Measurements from ENCODE around the gene HSDL2.
"Not testable (repeated sequence)": the region's sequence is repeated elsewhere in the genome, so short reads cannot be mapped to it uniquely, and the experiment has no call there.

Gene HSDL2

DNA sequence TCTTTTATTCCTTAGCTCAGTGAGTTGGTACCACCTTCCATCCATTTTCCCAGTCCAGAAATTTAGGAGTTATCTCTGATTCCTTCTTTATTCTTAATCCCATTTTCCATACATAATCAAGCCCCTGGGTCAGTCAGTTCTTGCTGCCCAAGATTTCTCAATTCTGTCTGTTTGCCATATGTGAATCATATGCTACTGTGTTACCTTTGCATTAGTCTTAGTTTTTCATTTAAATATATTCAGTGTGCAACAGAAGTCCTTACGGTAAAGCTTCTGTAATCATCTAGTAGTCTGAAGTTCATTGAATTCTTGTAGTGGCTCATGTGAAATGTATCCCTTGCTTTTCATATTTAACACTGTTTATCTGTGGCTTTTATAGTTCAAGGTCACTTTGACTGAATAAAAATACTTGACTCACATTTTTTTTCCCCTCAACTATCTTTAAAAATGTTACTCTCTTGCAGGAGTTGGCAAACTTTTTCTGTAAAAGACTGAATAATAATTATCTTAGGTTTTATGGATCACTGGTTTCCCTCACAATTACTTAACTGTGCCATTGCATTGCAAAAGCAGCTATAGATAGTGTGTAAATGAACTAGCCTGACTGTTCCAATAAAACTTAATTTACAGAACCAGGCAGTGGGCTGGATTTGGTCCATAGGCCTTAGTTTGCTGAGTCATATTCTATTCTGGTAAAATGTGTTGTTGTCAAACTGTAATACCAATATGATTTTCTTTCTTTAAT is 113.7 kb downstream of the HSDL2 start:
- in situ Hi-C loops (cut with MboI; ENCODE audit: low sequenced_read_pairs) = no loop called here

DNA sequence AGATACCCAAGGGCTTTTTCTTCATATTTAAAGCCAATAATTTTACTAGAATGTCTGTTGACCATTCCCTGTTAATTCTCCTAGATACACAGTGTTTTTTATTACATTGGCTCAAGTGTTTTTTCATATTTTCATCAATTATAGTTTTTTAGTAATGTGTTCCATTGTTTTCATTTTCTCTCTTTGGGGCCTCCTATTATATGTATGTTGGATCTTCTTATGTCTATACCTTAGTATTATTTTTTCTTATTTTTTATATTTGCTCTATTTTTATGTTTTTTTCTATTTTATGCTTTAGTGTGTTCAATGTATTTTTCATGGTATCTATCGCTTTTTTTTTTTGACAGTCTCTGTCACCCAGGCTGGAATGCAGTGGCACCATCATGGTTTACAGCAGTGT is 114.2 kb downstream of the HSDL2 start:
- in situ Hi-C loops (cut with MboI; ENCODE audit: low sequenced_read_pairs) = no loop called here

DNA sequence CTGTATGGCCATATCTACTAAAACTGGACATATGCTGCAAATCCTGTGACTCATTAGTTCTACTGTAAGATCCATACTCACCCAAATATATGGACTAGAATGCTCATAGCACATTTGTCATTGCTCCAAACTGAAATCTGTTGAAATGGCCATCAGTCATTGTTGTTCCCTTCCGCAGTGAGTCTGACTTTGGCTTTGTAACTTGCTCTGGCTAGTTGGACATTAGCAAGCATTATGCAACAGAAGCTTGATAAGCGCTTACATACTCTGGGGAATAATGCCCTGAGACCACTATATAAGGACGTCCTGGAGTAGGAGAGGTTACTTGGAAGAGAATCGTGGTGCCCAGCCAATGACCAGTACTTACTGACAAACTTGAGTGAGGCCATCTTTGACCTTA is 115.7 kb downstream of the HSDL2 start:
- in situ Hi-C loops (cut with MboI; ENCODE audit: low sequenced_read_pairs) = no loop called here

DNA sequence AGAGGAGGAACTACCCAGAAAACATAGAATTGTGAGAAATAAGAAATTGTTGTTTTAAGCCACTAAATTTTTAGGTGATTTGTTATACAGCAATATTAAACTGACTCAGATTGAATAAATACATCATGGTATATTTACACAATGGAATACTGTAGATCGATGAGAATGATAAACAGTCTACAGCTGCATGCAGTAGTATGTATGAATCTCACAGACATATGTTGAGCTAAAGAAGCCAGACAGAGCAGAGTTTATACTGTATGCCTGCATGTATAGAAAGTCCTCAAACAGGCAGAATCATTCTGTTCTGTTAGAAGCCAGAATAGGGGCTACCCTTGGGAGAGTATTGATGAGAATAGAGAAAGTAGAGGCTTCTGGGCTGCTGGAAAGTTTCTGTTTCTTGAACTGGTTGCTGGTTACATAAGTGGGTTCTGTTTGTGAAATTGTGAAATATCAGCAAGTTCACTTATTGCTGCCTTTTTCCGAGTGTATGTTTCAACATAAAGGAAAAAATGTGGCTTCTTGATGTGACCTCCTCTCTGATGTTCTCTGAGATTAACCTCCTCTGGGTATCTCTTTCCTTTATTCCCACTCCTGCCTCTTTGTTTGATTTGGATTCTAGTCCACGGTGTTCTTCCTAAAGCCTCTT is 116.3 kb downstream of the HSDL2 start:
- in situ Hi-C loops (cut with MboI; ENCODE audit: low sequenced_read_pairs) = no loop called here

DNA sequence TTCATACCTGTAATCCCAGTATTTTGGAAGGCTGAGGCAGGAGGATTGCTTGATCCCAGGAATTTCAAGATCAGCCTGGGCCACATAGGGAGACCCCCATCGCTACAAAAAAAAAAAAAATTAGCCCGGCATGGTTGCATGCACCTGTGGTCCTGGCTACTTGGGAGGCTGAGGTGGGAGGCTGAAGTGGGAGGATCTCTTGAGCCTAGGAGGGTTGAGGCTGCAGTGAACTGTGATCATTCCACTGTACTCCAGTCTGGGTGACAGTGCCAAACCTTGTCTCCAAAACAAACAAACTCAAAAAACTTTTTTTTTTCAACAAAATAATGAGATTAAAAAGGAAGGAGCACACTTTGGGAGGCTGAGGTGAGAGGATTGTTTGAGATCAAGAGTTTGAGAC is 120.9 kb downstream of the HSDL2 start:
- in situ Hi-C loops (cut with MboI; ENCODE audit: low sequenced_read_pairs) = no loop called here

DNA sequence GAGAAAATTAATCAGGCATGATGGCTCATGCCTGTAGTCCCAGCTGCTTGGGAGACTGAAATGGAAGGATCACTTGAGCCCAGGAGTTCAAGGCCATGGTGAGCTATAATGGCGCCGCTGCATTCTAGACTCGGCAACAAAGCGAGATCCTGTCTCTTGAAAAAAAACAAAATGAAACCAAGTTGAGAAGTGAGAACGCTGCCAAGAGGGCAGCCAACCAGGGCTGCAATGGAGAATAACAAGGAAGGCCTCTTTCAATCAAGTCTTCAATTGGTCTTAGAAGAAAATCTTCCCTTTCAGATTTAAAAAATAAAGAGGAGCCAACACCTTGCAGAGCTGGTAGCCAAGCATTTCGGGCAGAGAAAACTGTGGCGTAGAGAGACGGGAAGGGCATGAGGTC is 121.4 kb downstream of the HSDL2 start:
- in situ Hi-C loops (cut with MboI; ENCODE audit: low sequenced_read_pairs) = no loop called here

DNA sequence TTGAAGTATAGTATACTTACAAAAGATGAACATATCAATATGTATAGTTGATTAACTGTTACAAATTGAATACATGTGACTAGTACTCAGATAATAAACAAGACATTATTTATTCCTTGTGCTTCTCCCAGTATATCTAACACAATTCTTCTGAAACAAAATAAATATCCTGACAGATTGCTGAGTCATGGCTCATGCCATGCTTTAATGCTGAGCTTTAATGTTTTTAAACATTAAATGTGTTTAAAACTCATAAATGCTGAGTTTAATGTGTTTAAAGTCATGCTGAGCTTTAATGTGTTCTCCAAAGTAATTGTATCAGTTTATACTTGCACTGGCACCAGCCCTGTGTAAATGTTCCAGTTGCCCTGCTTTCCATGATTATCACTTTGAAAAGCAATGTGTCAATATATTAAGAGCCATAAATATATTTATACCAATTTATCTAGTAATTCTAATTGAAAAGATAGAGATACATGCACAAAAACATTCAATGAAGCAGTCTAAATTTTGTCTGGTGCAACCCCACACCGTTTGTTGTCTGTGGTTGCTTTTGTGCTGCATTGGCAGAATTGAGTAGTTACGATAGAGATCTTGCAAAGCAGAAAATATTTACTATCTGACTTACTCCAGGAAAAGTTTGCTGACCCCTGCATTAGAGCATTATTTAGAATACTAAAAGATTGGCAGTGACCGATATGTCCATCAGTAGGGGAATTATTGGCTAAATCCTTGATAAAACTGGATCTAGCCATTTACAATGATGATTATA is 122.5 kb downstream of the HSDL2 start:
- in situ Hi-C loops (cut with MboI; ENCODE audit: low sequenced_read_pairs) = no loop called here

DNA sequence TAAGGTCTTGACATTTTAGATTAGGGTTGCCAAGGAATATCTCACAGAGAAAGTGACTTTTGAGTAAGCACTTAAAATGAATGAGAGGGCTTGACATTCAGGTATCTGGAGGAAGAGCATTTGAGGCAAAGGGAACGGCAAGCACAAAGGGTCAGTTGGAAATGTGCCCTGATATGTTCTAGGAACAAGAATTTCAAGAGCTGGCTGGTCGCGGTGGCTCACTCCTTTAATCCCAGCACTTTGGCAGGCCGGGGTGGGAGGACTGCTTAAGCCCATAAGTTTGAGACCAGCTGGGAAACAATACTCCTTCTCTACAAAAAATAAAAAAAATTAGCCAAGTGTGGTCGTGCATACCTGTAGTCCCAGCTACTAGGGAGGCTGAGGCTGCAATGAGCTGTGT is 123.3 kb downstream of the HSDL2 start:
- in situ Hi-C loops (cut with MboI; ENCODE audit: low sequenced_read_pairs) = no loop called here

DNA sequence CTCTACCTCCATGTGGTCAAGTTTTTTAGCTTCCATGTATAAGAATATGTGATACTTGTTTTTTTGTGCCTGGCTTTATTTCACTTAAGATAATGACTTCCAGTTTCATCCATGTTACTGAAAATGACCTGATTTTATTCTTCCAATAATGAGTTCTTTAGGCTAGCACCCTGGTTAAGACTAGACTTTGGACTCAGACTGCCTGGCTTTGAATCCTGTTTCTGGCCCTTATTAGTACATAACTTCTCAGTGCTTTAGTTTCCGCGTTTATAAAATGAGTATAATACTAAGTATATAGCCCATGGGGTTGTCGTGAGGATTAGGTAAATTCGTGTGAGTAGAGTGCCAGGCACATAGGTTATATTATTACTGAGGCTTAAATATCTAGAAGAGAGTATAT is 125.2 kb downstream of the HSDL2 start:
- in situ Hi-C loops (cut with MboI; ENCODE audit: low sequenced_read_pairs) = no loop called here

DNA sequence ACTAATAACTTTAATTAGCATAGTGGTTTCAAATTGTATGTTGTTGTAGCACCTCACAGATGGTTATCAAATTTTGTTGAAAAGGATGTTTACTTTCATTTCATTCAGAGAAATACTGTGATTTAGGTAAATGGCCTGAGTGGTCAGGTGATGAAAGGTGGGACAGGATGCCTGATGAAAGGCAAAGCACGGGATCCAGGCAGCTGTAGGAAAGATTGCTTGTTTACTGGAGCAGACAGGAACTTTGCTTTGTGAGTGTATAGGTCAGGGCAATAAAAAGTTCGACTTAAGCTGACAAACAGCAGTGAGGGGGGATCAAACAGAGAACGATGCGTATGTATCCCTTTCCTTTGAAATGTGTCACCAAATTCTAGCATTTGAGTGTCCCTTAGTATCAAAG is 125.7 kb downstream of the HSDL2 start:
- in situ Hi-C loops (cut with MboI; ENCODE audit: low sequenced_read_pairs) = no loop called here

DNA sequence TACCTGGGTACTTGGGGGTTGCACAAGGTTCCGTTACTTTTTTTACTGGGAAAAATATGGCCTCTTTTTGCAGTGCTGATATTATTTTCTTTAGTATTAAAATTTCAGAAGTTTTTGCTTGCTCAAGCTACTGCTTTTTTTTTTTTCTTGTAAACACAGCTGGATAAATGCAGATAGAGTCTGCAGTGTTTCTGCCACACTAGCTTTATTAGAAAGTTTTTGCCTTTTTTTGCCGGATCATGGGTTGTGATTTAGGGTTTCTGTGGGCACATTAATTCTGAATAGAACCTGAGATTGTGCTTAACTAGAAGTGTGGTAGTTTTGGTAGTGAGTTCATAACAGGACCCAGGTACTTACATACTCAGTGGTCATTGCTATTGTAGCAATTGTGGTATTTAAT is 126.7 kb downstream of the HSDL2 start:
- in situ Hi-C loops (cut with MboI; ENCODE audit: low sequenced_read_pairs) = no loop called here

DNA sequence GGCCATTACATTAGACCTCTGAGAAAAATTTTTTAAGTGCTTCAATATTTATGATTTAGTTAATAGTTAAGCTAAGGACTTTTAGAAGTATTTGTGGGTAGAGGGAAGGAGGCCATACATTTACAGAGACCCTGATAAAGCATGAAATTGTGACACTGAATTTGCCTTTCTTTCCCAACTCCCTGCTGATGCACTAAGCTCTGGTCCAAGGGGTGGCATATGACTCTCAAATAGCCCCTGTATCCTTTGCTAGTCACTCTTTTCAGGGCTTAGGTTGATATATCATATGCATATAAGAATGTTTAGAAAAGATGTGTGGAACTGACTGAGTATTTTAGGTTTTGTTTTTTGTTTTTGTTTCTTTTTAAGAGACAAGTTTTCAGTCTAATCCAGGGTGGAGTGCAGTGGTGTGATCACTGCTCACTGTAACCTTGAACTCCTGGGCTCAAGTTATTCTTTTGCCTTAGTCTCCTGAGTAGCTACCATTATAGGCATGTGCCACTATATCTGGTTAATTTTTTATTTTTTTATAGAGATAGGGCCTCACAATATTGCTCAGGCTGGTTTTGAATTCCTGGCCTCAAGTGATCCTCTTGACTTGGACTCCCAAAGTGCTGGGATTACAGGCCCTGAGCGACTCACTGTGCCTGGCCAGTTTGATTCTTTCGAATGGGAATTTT is 127.2 kb downstream of the HSDL2 start:
- in situ Hi-C loops (cut with MboI; ENCODE audit: low sequenced_read_pairs) = no loop called here

DNA sequence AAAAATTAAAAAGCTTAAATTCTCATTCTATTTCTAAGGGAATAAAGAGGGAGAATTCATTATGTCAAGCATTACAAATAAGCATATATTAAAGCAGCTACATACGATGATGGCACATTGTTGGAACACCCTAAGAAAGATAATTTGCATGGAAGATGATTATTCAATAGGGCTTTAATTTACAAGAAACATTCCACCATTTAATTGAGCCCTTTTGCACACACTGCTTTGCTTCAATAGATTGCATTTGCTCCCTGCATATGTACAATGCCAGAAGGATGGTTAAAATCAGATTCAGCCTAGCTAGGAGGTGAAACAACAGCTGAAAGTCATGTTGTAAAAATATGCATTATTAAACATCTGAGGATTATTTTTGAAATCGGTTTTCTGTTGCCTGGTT is 128.5 kb downstream of the HSDL2 start:
- in situ Hi-C loops (cut with MboI; ENCODE audit: low sequenced_read_pairs) = no loop called here

DNA sequence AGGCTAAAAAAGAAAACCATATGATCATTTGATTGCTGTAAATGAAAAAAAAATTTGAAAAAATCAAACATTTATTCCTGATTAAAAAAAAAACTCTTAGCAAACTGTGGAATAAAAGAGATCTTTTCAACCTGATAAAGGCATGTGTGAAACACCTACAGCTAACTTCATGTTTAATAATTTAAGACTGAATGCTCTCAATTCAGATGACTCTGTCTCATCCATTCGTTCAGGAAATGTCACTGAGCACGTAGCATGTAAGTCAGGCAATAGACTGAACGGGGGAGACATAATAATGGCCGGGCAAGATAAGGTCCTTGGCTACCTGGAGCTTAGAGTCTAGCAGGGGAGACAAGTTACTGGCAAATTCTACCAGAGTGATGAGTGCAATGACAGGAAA is 132.5 kb downstream of the HSDL2 start:
- in situ Hi-C loops (cut with MboI; ENCODE audit: low sequenced_read_pairs) = not testable (repeated sequence)

DNA sequence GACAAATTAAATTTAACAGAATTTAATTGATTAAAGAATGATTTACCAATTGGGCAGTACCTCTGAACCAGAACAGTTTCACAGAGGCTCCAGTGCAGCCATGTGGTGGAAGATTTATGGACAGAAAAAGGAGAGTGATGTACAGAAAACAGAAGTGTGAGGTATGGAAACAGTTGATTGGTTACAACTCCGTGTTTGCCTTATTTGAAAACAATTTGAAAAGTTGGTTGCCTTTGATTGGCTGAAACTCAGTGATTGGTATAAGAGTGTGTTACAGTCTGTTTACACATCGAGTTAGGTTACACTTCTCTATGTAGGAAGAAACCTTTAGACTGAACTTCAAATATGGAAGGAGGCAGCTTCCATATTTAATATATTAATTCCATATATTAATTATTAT is 136.9 kb downstream of the HSDL2 start:
- in situ Hi-C loops (cut with MboI; ENCODE audit: low sequenced_read_pairs) = no loop called here

DNA sequence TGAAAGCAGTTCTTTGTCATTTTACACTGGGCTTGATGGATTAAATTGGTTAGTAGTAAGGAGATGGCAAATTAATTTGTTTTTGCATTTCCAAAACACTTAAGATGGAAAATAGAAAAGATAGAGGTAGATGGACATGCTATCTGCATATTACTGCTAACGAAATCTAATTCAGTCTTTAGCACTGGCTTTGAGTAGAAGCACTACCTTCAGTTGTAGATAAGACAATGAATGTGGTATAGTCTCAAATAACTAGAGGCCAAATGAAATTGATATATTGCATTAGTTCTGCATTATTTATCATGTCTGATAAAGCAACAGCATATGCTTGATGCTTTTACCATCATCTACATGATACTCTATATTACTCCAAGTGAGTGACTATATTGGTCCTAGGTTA is 140.2 kb downstream of the HSDL2 start:
- in situ Hi-C loops (cut with MboI; ENCODE audit: low sequenced_read_pairs) = no loop called here

DNA sequence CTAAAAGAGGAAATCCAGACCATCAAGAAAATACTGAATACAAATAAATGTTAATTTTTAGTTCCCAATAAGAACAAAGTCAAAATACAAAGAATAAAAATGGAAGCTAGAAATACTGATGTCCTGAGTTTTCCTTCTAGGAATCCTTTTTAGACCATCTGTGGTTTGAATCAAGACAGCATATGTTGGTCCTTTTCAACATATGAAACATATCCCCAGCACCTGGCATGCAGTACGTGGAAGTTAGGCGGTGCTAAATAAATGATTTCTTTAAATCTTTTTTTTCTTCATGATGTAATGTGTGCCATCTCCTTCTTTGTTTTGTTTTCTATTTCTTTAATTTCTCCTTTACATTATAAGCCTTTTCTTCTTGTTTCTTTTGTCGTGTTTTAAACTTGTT is 140.7 kb downstream of the HSDL2 start:
- in situ Hi-C loops (cut with MboI; ENCODE audit: low sequenced_read_pairs) = no loop called here

Measured in HL-60/S4 treated with retinoic acid at 250 ng/mL for 4 days and 3 days (cell line).